ENCODE data around the gene CDK5. TPM values are rescaled to one million over a fixed set of nuclear protein-coding genes. Genes with fewer than 3 reads are reported as not detected.
A peak's percentile ranks its signal among the peaks of the same experiment; 100 is the strongest.

Gene CDK5
- total and polyA plus RNA-seq, 9 of the 15 experiments (the other 6 are each of a cell fraction or from before 2014, with no cell fraction given): 3.2 to 38.0 (median 27.5) TPM

DNA sequence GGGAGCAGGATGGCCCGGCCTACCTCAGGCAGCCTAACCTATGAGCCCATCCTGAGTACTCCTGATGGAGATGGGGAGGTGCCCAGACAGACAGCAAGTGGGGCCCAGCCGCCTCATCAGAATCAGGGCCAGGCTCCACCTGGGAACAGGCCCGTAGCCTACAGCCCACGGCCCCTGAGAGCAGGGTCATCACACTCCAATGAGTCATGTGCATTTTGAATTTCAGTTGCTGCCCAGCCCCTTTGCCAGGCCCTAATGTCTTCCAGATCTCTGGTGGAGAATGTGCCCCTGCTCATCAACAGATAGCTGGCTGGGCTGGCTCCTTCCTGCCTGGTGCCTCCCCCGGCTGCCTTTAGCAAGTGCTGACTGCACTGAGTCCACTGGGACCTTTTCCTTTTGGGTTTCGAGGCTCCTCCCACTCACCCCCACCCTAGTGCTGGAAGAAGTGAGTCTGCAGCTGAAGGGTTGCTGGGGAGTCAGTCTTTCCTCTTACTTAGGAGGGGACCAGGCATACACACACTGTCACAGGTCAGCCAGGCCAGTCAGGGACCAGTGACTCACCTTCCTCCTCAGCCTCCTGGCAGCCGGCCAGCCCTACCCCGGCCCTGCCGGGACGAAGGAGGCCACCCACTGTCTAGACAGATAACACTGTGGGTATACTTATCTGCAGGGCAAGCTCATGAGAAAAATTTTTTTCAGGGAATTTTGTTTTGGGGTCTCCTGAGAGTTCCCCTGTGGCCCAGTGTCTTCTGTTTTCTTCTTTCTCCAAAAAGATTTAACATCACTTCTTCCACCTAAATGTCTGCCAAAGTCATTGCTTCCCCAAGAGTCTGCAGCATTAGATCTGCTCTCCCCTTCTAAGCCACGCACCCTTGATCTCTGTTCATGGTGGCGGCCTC, 18.5 kb downstream of the CDK5 start (continued):
- TF ChIP-seq, protein P1, sequence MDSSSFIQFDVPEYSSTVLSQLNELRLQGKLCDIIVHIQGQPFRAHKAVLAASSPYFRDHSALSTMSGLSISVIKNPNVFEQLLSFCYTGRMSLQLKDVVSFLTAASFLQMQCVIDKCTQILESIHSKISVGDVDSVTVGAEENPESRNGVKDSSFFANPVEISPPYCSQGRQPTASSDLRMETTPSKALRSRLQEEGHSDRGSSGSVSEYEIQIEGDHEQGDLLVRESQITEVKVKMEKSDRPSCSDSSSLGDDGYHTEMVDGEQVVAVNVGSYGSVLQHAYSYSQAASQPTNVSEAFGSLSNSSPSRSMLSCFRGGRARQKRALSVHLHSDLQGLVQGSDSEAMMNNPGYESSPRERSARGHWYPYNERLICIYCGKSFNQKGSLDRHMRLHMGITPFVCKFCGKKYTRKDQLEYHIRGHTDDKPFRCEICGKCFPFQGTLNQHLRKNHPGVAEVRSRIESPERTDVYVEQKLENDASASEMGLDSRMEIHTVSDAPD (CRISPR knock-in tag; IDR thresholded peaks at IDR 0.05): no peak
- TF ChIP-seq MEF2D (tag; conservative IDR thresholded peaks at IDR 0.05; ENCODE audit: low read depth) (no peak), ARID1B (IDR thresholded peaks at IDR 0.05) (peak; percentile 99), GATAD2B (IDR thresholded peaks at IDR 0.05; ENCODE audit: borderline replicate concordance) (no peak; the same call in 1 of the 2 replicates), MTA1 (IDR thresholded peaks at IDR 0.05; ENCODE audit: borderline replicate concordance) (peak; percentile 79; the same call in 1 of the 2 replicates), TRIM28 (IDR thresholded peaks at IDR 0.05) (peak; percentile 54; the same call in 1 of the 2 replicates), AFF4 (CRISPR knock-in tag; IDR thresholded peaks at IDR 0.05) (peak; percentile 2; the same call in 1 of the 2 replicates), ZNF699 (CRISPR knock-in tag; IDR thresholded peaks at IDR 0.05; ENCODE audit: insufficient replicate concordance) (no peak), NR2F6 (CRISPR knock-in tag; IDR thresholded peaks at IDR 0.05) (0 out of 2 replicates have a peak, but pooled peaks have one; percentile 33), KDM2B (CRISPR knock-in tag; IDR thresholded peaks at IDR 0.05) (no peak), MYNN (IDR thresholded peaks at IDR 0.05) (peak; percentile 91), MYNN (CRISPR knock-in tag; IDR thresholded peaks at IDR 0.05) (no peak), ZFX (CRISPR knock-in tag; IDR thresholded peaks at IDR 0.05) (peak; percentile 76), NFYB (IDR thresholded peaks at IDR 0.05; ENCODE audit: extremely low read depth, insufficient read length) (no peak), ZNF436 (CRISPR knock-in tag; IDR thresholded peaks at IDR 0.05) (no peak), C11orf30 (IDR thresholded peaks at IDR 0.05; ENCODE audit: low read depth) (no peak; the same call in 1 of the 2 replicates), DPF2 (IDR thresholded peaks at IDR 0.05) (peak; percentile 100), POLR2AphosphoS5 (IDR thresholded peaks at IDR 0.05; ENCODE audit: control insufficient read depth, insufficient read depth, low read depth, low read length) (peak; percentile 96), SAFB2 (IDR thresholded peaks at IDR 0.05; ENCODE audit: borderline replicate concordance, low read depth, low read length, severe bottlenecking) (no peak), ZNF583 (CRISPR knock-in tag; IDR thresholded peaks at IDR 0.05) (no peak)

All from K562 (cell line).